ENCODE data around the gene MRPS10. TPM values are rescaled to one million over a fixed set of nuclear protein-coding genes. Genes with fewer than 3 reads are reported as not detected.

Gene MRPS10
- total RNA-seq, 1 donor from 2014 or later = 32.1 TPM

- Histone ChIP-seq H3K36me3 (ENCODE audit: insufficient read depth, low read length) (no peaks in the 10 kb centered on the region), H3K4me2 (ENCODE audit: low read length) (peak overlapping the region; percentile 69), H3K27ac (ENCODE audit: low read depth, low read length) (peak overlapping the region; percentile 74), H3K79me2 (ENCODE audit: insufficient read depth, low read length) (no peaks in the 10 kb centered on the region), H3K4me1 (ENCODE audit: insufficient read depth, low read length) (peaks cover 28% of the 10 kb centered on the region), H3K27me3 (ENCODE audit: insufficient read depth, low read length) (no peaks in the 10 kb centered on the region), H3K4me3 (ENCODE audit: insufficient read depth, low read depth, low read length) (peak overlapping the region; percentile 22), H4K20me1 (ENCODE audit: insufficient read depth, low read length) (no peaks in the 10 kb centered on the region), H3K9me3 (ENCODE audit: insufficient read depth, low read depth, low read length) (no peaks in the 10 kb centered on the region), H2AFZ (ENCODE audit: low read depth, low read length) (peak overlapping the region; percentile 43), H3K9ac (ENCODE audit: low read length) (peak overlapping the region; percentile 49)
- Mint-ChIP-seq H3K9me3 (ENCODE audit: unreplicated experiment) (no peaks in the 10 kb centered on the region), H3K4me3 (ENCODE audit: unreplicated experiment) (no peak overlapping the region), H3K36me3 (ENCODE audit: low read depth, unreplicated experiment) (peaks cover 1% of the 10 kb centered on the region), H3K27me3 (ENCODE audit: low read depth, unreplicated experiment) (no peaks in the 10 kb centered on the region), H3K4me1 (ENCODE audit: low read depth, unreplicated experiment) (peaks cover 28% of the 10 kb centered on the region), H3K27ac (ENCODE audit: unreplicated experiment) (peak overlapping the region; percentile 6)
- TF ChIP-seq, protein P1, sequence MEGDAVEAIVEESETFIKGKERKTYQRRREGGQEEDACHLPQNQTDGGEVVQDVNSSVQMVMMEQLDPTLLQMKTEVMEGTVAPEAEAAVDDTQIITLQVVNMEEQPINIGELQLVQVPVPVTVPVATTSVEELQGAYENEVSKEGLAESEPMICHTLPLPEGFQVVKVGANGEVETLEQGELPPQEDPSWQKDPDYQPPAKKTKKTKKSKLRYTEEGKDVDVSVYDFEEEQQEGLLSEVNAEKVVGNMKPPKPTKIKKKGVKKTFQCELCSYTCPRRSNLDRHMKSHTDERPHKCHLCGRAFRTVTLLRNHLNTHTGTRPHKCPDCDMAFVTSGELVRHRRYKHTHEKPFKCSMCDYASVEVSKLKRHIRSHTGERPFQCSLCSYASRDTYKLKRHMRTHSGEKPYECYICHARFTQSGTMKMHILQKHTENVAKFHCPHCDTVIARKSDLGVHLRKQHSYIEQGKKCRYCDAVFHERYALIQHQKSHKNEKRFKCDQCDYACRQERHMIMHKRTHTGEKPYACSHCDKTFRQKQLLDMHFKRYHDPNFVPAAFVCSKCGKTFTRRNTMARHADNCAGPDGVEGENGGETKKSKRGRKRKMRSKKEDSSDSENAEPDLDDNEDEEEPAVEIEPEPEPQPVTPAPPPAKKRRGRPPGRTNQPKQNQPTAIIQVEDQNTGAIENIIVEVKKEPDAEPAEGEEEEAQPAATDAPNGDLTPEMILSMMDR (IDR thresholded peaks at IDR 0.05; ENCODE audit: insufficient read depth, low read depth, low read length) = no peak
- no peak for TF ChIP-seq EZH2 (IDR thresholded peaks at IDR 0.05; ENCODE audit: insufficient read depth, low read length)
- FAIRE-seq (no peak), DNase-seq (ENCODE audit: low read depth) (peak; percentile 53)
These were observed 9.0 kb upstream of the MRPS10 start for GRCh38 chr6:42226645-42227143.

DNA sequence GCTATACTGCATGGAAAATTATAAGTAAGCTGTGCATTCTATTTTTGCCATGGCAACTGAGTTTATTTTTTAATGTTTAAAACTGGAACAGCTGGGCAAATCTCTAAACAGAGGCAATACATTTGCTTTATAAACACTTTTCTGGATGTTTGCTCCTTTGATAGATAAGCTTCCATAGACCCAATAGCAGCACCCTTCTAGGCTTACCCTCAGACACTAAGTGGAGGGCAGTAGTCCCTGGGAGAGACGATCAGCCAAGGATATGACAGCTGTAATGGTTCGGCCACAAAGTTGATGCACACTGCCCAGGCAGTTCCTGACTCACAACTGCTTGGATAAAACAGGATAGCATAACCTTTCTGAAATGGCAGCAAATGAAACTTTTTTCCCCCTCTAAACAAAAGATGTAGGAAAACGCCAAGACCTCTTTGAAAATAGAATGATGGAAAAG, 8.5 kb upstream of the MRPS10 start:
- Histone ChIP-seq H3K4me3 (ENCODE audit: insufficient read depth, low read depth, low read length) (peak overlapping the region; percentile 22), H3K4me1 (ENCODE audit: insufficient read depth, low read length) (peaks cover 28% of the 10 kb centered on the region), H3K27me3 (ENCODE audit: insufficient read depth, low read length) (no peaks in the 10 kb centered on the region), H3K27ac (ENCODE audit: low read depth, low read length) (peak overlapping the region; percentile 74), H3K36me3 (ENCODE audit: insufficient read depth, low read length) (no peaks in the 10 kb centered on the region), H3K4me2 (ENCODE audit: low read length) (peak overlapping the region; percentile 69), H4K20me1 (ENCODE audit: insufficient read depth, low read length) (no peaks in the 10 kb centered on the region), H3K9ac (ENCODE audit: low read length) (peak overlapping the region; percentile 49), H3K79me2 (ENCODE audit: insufficient read depth, low read length) (no peaks in the 10 kb centered on the region), H2AFZ (ENCODE audit: low read depth, low read length) (no peak overlapping the region), H3K9me3 (ENCODE audit: insufficient read depth, low read depth, low read length) (no peaks in the 10 kb centered on the region)
- H3K9me3 Mint-ChIP-seq (ENCODE audit: unreplicated experiment) = no peaks in the 10 kb centered on the region
- peaks cover 1% of the 10 kb centered on the region for H3K36me3 Mint-ChIP-seq (ENCODE audit: low read depth, unreplicated experiment)
- H3K4me3 Mint-ChIP-seq (ENCODE audit: unreplicated experiment) = no peak overlapping the region
- no peak for FAIRE-seq
- no peak for TF ChIP-seq EZH2 (IDR thresholded peaks at IDR 0.05; ENCODE audit: insufficient read depth, low read length)
- TF ChIP-seq, protein P1 (IDR thresholded peaks at IDR 0.05; ENCODE audit: insufficient read depth, low read depth, low read length) = no peak
- H3K27me3 Mint-ChIP-seq (ENCODE audit: low read depth, unreplicated experiment) = no peaks in the 10 kb centered on the region
- H3K27ac Mint-ChIP-seq (ENCODE audit: unreplicated experiment) = peak overlapping the region; percentile 6
- DNase-seq (ENCODE audit: low read depth) = peak; percentile 65
- peaks cover 28% of the 10 kb centered on the region for H3K4me1 Mint-ChIP-seq (ENCODE audit: low read depth, unreplicated experiment)

DNA sequence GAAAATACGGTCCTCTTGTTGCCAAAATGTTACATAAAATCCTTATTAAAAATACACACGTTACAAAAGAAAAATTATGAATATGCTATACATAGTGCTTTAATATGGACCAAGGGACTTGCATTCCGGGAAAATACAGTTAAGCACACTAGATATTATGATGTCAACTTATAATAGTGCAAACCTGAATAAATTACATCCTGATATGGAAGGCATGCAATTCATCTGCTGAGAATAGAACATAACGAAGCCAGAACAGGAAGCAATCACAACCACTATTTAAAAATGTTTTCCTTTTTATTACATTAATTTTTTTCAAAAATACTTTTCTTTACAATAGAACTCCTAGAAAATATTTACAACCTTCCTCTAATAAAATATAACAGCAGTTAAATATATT, 7.8 kb upstream of the MRPS10 start:
- H3K4me1 ChIP-seq (ENCODE audit: insufficient read depth, low read length) = peaks cover 28% of the 10 kb centered on the region
- no peak for TF ChIP-seq EZH2 (IDR thresholded peaks at IDR 0.05; ENCODE audit: insufficient read depth, low read length)
- TF ChIP-seq, protein P1 (IDR thresholded peaks at IDR 0.05; ENCODE audit: insufficient read depth, low read depth, low read length) = no peak
- H3K4me3 ChIP-seq (ENCODE audit: insufficient read depth, low read depth, low read length) = no peak overlapping the region
- H4K20me1 ChIP-seq (ENCODE audit: insufficient read depth, low read length) = no peaks in the 10 kb centered on the region
- no peak overlapping the region for H2AFZ ChIP-seq (ENCODE audit: low read depth, low read length)
- peak overlapping the region; percentile 88 for H3K27ac Mint-ChIP-seq (ENCODE audit: unreplicated experiment)
- H3K4me2 ChIP-seq (ENCODE audit: low read length) = no peak overlapping the region
- H3K27ac ChIP-seq (ENCODE audit: low read depth, low read length) = peak overlapping the region; percentile 74
- no peaks in the 10 kb centered on the region for H3K27me3 Mint-ChIP-seq (ENCODE audit: low read depth, unreplicated experiment)
- H3K4me1 Mint-ChIP-seq (ENCODE audit: low read depth, unreplicated experiment) = peaks cover 28% of the 10 kb centered on the region
- no peak overlapping the region for H3K4me3 Mint-ChIP-seq (ENCODE audit: unreplicated experiment)
- no peaks in the 10 kb centered on the region for H3K27me3 ChIP-seq (ENCODE audit: insufficient read depth, low read length)
- H3K79me2 ChIP-seq (ENCODE audit: insufficient read depth, low read length) = no peaks in the 10 kb centered on the region
- FAIRE-seq (no peak), DNase-seq (ENCODE audit: low read depth) (no peak)
- no peak overlapping the region for H3K9ac ChIP-seq (ENCODE audit: low read length)
- H3K36me3 Mint-ChIP-seq (ENCODE audit: low read depth, unreplicated experiment) = peaks cover 1% of the 10 kb centered on the region
- H3K9me3 ChIP-seq (ENCODE audit: insufficient read depth, low read depth, low read length) = no peaks in the 10 kb centered on the region
- no peaks in the 10 kb centered on the region for H3K9me3 Mint-ChIP-seq (ENCODE audit: unreplicated experiment)
- no peaks in the 10 kb centered on the region for H3K36me3 ChIP-seq (ENCODE audit: insufficient read depth, low read length)

Measured in astrocyte (in vitro differentiated cells and primary cell).